Right lobe of liver (tissue), 4 donors: Measurements from ENCODE around the gene IGSF9.

ENCODE experiments used
- POLR2A ChIP-seq: fragments of 450-650 bp; IDR thresholded peaks from one replicate; pipeline ENCODE4 v1.6.1; 2017; ENCODE audit warnings: antibody characterized with exemption, mild to moderate bottlenecking
- TF ChIP-seq, protein P1 (sequence below), 4 donors: fragments of 200-600 bp in 3 of 4; fragments of 450-650 bp in 1 of 4; IDR thresholded peaks; one replicate each; pipeline versions ENCODE4 v1.5.1 to v1.8.0; 2016 to 2022; ENCODE audit warnings: antibody characterized with exemption in 4 of 4, mild to moderate bottlenecking in 2 of 4
- donor health status: DM: no; HTN: no; CAD: no.
- donor health status: DM: no; HTN: no; CAD: no.
- donor health status: DM: no; HTN: yes; CAD: no.

DNA sequence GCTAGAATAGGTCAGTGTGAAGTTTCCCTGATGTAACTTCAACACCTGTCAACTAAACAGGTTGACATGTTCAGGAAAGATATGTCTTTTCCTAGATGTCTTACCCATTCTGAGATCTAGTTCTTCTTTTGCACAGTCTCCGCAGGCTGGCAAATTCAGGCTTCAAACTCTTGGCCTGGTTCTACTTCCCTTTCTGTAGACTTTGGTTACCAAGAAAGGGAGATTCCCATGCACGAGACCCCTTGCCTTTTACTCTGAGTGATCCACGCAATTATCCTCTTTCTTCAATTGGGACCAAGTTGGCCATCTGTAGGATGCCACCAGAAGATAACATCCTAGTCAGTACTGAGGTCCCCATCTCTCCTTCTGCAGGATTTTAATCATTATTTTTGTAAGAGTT is 47.5 kb downstream of the IGSF9 start:
- TF ChIP-seq, protein P1, sequence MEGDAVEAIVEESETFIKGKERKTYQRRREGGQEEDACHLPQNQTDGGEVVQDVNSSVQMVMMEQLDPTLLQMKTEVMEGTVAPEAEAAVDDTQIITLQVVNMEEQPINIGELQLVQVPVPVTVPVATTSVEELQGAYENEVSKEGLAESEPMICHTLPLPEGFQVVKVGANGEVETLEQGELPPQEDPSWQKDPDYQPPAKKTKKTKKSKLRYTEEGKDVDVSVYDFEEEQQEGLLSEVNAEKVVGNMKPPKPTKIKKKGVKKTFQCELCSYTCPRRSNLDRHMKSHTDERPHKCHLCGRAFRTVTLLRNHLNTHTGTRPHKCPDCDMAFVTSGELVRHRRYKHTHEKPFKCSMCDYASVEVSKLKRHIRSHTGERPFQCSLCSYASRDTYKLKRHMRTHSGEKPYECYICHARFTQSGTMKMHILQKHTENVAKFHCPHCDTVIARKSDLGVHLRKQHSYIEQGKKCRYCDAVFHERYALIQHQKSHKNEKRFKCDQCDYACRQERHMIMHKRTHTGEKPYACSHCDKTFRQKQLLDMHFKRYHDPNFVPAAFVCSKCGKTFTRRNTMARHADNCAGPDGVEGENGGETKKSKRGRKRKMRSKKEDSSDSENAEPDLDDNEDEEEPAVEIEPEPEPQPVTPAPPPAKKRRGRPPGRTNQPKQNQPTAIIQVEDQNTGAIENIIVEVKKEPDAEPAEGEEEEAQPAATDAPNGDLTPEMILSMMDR (IDR thresholded peaks at IDR 0.05): no peak
- TF ChIP-seq POLR2A: no peak
